Astrocyte (in vitro differentiated cells and primary cell): Measurements from ENCODE around the gene NCK2.

Experiments used
- CTCF ChIP-seq: IDR thresholded peaks from 2 replicates; pipeline ENCODE4 v1.5.1; 2011; ENCODE audit warnings: low read depth, mild to moderate bottlenecking, inconsistent platforms, low read length, moderate library complexity; ENCODE audit not compliant: insufficient read depth
- EZH2 ChIP-seq: IDR thresholded peaks from 2 replicates; pipeline ENCODE4 v1.6.1; 2012; ENCODE audit warnings: mild to moderate bottlenecking, low read length, inconsistent platforms; ENCODE audit not compliant: insufficient read depth

DNA sequence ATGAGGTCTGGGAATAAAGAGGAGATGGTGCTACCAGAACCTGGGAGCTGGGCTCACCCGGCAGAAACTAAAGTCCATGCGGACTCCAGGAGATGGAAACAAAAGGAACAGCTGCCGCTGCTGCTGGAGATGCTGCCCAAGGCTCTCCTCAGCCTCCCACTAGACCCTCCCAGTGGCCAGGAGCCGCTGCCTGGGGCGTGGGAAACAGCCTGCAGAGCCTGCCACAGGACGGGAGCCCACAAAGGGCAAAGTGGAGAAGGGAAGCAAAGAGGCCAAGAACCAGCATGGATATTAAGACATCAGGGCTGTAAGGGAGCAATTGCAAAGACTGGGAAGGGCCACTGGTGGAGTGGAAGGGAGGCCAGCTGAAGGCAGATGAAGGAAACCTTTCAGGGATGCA lies 179.6 kb downstream of the NCK2 start:
- no peak for TF ChIP-seq CTCF
- no peak for TF ChIP-seq EZH2
